HPDE6-E6E7 (cell line): ENCODE measurements around the gene IL22RA2.

Source experiments
- DNase-seq: peaks from one replicate; pipeline ENCODE4 v3.0.0; 2011; ENCODE audit warnings: missing footprints; ENCODE audit errors: extremely low spot score

IL22RA2 gene

GRCh38 chr6:137167702-137168377, 5.6 kb downstream of the IL22RA2 start:
- DNase-seq: no peak

GRCh38 chr6:137166247-137167098, 7.0 kb downstream of the IL22RA2 start:
- DNase-seq: no peak

GRCh38 chr6:137165375-137166246, 7.8 kb downstream of the IL22RA2 start:
- DNase-seq: no peak

GRCh38 chr6:137163732-137164318, 9.6 kb downstream of the IL22RA2 start:
- DNase-seq: no peak

GRCh38 chr6:137162692-137163306, 10.6 kb downstream of the IL22RA2 start:
- no peak for DNase-seq

- DNase-seq: no peak
Measured at GRCh38 chr6:137161949-137162348, 11.5 kb downstream of the IL22RA2 start.

- no peak for DNase-seq
Measured at GRCh38 chr6:137160763-137161162, 12.7 kb downstream of the IL22RA2 start.

GRCh38 chr6:137159912-137160311, 13.5 kb downstream of the IL22RA2 start:
- DNase-seq: no peak

- DNase-seq: no peak
Measured at GRCh38 chr6:137157601-137158000, 15.8 kb downstream of the IL22RA2 start.

- no peak for DNase-seq
Measured at GRCh38 chr6:137156650-137157049, 16.8 kb downstream of the IL22RA2 start.

GRCh38 chr6:137155830-137156229, 17.6 kb downstream of the IL22RA2 start:
- DNase-seq: peak; percentile 46

GRCh38 chr6:137150072-137150471, 23.4 kb downstream of the IL22RA2 start:
- DNase-seq: no peak

GRCh38 chr6:137149035-137149393, 24.4 kb downstream of the IL22RA2 start:
- no peak for DNase-seq

- DNase-seq: peak; percentile 33
Measured at GRCh38 chr6:137148306-137149034, 25.0 kb downstream of the IL22RA2 start.

GRCh38 chr6:137147195-137147594, 26.2 kb downstream of the IL22RA2 start:
- DNase-seq: no peak

- no peak for DNase-seq
Measured at GRCh38 chr6:137146206-137146605, 27.2 kb downstream of the IL22RA2 start.

GRCh38 chr6:137145421-137145820, 28.0 kb downstream of the IL22RA2 start:
- no peak for DNase-seq

- DNase-seq: no peak
Measured at GRCh38 chr6:137136065-137136464, 37.4 kb downstream of the IL22RA2 start.

- DNase-seq: no peak
Measured at GRCh38 chr6:137134483-137134882, 39.0 kb downstream of the IL22RA2 start.

- no peak for DNase-seq
Measured at GRCh38 chr6:137133122-137133521, 40.3 kb downstream of the IL22RA2 start.
